RWPE2 (cell line): ENCODE data around the gene ANKS1B.

ENCODE experiments used
- ATAC-seq: fragments of 200-7000 bp; cut with Tn5 transposase; 3 replicates; pipeline ENCODE4 v1.9.1; 2021; ENCODE audit warnings: low read depth
- DNase-seq: peaks from one replicate; pipeline ENCODE4 v3.0.0-alpha.2; 2020; ENCODE audit warnings: low spot score
- H3K27ac ChIP-seq: fragments of 450-650 bp; 2 replicates; pipeline ENCODE4 v1.5.1; 2017; ENCODE audit warnings: mild to moderate bottlenecking; ENCODE audit not compliant: poor library complexity, severe bottlenecking
- H3K27me3 ChIP-seq: fragments of 250-450 bp; sonication (Bioruptor Pico); 2 replicates; pipeline ENCODE4 v1.5.1; 2021; ENCODE audit warnings: mild to moderate bottlenecking, moderate library complexity; ENCODE audit not compliant: insufficient read depth, poor library complexity, severe bottlenecking
- H3K36me3 ChIP-seq: fragments of 250-450 bp; sonication (Bioruptor Pico); 2 replicates; pipeline ENCODE4 v1.5.1; 2020; ENCODE audit warnings: low read depth, mild to moderate bottlenecking, moderate library complexity
- H3K4me1 ChIP-seq: fragments of 250-450 bp; sonication (Bioruptor Pico); 2 replicates; pipeline ENCODE4 v1.5.1; 2021; ENCODE audit warnings: mild to moderate bottlenecking, moderate library complexity; ENCODE audit not compliant: insufficient read depth, poor library complexity, severe bottlenecking
- H3K4me3 ChIP-seq: fragments of 250-450 bp; sonication (Bioruptor Pico); 2 replicates; pipeline ENCODE4 v1.5.1; 2021; ENCODE audit warnings: mild to moderate bottlenecking, moderate library complexity; ENCODE audit not compliant: severe bottlenecking
- H3K9me3 ChIP-seq: fragments of 250-450 bp; sonication (Bioruptor Pico); 2 replicates; pipeline ENCODE4 v1.5.1; 2021; ENCODE audit warnings: mild to moderate bottlenecking, moderate library complexity; ENCODE audit not compliant: severe bottlenecking
- CTCF ChIP-seq: fragments of 450-650 bp; IDR thresholded peaks from one replicate; pipeline ENCODE4 v1.5.1; 2017; ENCODE audit warnings: mild to moderate bottlenecking, moderate library complexity; ENCODE audit not compliant: poor library complexity, severe bottlenecking

Gene ANKS1B

GRCh38 chr12:98724384-98725155 lies 1260.2 kb downstream of the ANKS1B start:
- H3K9me3 ChIP-seq, result no peaks in the 10 kb centered on the region
- no peaks in the 10 kb centered on the region for H3K4me1 ChIP-seq
- no peaks in the 10 kb centered on the region for H3K27me3 ChIP-seq
- peaks cover 70% of the 10 kb centered on the region for H3K36me3 ChIP-seq
- ATAC-seq (no peak), DNase-seq (no peak)
- TF ChIP-seq CTCF, result no peak
- H3K4me3 ChIP-seq, result no peak overlapping the region
- no peak overlapping the region for H3K27ac ChIP-seq

GRCh38 chr12:98721204-98721702 lies 1263.5 kb downstream of the ANKS1B start:
- H3K36me3 ChIP-seq, result peaks cover 53% of the 10 kb centered on the region
- ATAC-seq (no peak), DNase-seq (no peak)
- H3K4me1 ChIP-seq, result no peaks in the 10 kb centered on the region
- no peak for TF ChIP-seq CTCF
- no peak overlapping the region for H3K4me3 ChIP-seq
- H3K9me3 ChIP-seq, result no peaks in the 10 kb centered on the region
- no peak overlapping the region for H3K27ac ChIP-seq
- H3K27me3 ChIP-seq, result no peaks in the 10 kb centered on the region

- Histone ChIP-seq H3K27ac (no peak overlapping the region), H3K4me3 (no peak overlapping the region), H3K9me3 (no peaks in the 10 kb centered on the region), H3K27me3 (no peaks in the 10 kb centered on the region), H3K36me3 (peaks cover 50% of the 10 kb centered on the region), H3K4me1 (no peaks in the 10 kb centered on the region)
- TF ChIP-seq CTCF, result no peak
- no peak for ATAC-seq
- DNase-seq, result no peak
Measured at GRCh38 chr12:98719515-98720504, 1264.9 kb downstream of the ANKS1B start.

- TF ChIP-seq CTCF, result no peak
- ATAC-seq (no peak), DNase-seq (no peak)
- Histone ChIP-seq H3K4me1 (no peaks in the 10 kb centered on the region), H3K4me3 (no peak overlapping the region), H3K27ac (no peak overlapping the region), H3K36me3 (peaks cover 42% of the 10 kb centered on the region), H3K9me3 (no peaks in the 10 kb centered on the region), H3K27me3 (no peaks in the 10 kb centered on the region)
Measured at GRCh38 chr12:98714426-98714825, 1270.3 kb downstream of the ANKS1B start.
